ENCODE results near the gene LCN1. TPM values are rescaled to one million over a fixed set of nuclear protein-coding genes. Genes with fewer than 3 reads are reported as not detected.

The LCN1 gene
- total and polyA plus RNA-seq, 2 donors (not counting 3 experiments of a cell fraction or from before 2014, with no cell fraction given), result not detected

DNA sequence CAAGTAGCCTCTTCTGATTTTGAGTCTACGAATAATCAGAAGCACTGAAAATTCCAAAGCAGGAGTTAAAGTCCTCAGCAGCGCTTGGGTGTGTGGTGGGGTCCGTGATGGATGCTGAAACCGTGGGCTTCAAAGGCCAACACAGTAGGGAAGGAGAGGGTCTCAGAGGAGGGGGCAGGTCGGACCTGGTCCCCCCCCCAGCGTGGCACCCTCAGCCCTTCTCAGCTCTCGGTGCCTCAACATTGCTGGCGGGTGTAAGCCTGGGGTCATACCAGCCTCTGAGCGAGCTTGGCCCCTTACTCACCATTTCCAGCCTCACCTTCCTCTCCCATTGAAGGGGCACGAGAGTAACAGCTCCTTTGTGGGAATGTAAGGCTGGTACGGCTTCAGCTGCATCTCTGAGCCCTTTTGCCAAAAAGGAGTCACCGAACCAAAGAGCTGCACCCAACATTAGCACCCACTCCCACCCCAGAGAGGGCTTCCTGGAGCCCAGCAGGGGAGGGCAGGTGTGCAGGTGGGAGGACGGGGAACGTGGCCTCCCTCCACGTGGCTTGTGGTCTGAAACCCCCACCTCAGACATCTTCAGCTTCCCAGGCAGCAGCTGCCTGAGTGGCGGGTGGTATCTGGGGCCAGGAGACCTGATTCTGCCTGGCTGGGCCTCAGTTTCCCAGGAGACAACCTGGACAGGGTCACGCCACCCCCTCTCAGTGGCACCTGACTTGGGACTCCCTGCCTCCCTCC, 6.7 kb upstream of the LCN1 start:
- Histone ChIP-seq H3K36me3 (ENCODE audit: control insufficient read depth in 2 of 2, extremely low read depth in 1 of 2, insufficient read depth in 2 of 2, low read length in 2 of 2) (no peaks in the 10 kb centered on the region), H3K27ac (ENCODE audit: insufficient read depth, low read depth, low read length) (no peak overlapping the region), H4K20me1 (replicated peaks; ENCODE audit: control insufficient read depth, extremely low read depth, insufficient read depth, low read length) (no peaks in the 10 kb centered on the region), H3K9me3 (replicated peaks; ENCODE audit: control insufficient read depth, insufficient read depth, low read length) (no peaks in the 10 kb centered on the region), H3K79me2 (ENCODE audit: control insufficient read depth, insufficient read depth, low read length) (no peaks in the 10 kb centered on the region), H3K4me2 (ENCODE audit: insufficient read depth, low read length) (no peak overlapping the region), H2AFZ (ENCODE audit: low read depth, low read length) (no peak overlapping the region), H3K4me1 (ENCODE audit: control insufficient read depth, extremely low read depth, insufficient read depth, low read length) (peaks cover 13% of the 10 kb centered on the region), H3K4me3 (replicated peaks in 1 of 3; ENCODE audit: insufficient read depth in 1 of 3, low read depth in 1 of 3, low read length in 3 of 3) (no peak overlapping the region), H3K27me3 (ENCODE audit: control insufficient read depth in 2 of 2, insufficient read depth in 2 of 2, low read length in 2 of 2) (no peaks in the 10 kb centered on the region), H3K9me1 (replicated peaks; ENCODE audit: control insufficient read depth, extremely low read depth, insufficient read depth, low read length) (no peaks in the 10 kb centered on the region), H3K9ac (replicated peaks; ENCODE audit: extremely low read depth, insufficient read depth, low read length) (no peak overlapping the region)
- no peak for TF ChIP-seq CTCF (IDR thresholded peaks at IDR 0.05; ENCODE audit: extremely low read depth in 1 of 2, insufficient read depth in 1 of 2, low read depth in 1 of 2, low read length in 2 of 2)
- no peak for TF ChIP-seq FOS (IDR thresholded peaks at IDR 0.05; ENCODE audit: borderline replicate concordance, insufficient read depth, low read length)
- TF ChIP-seq POLR2AphosphoS5 (IDR thresholded peaks at IDR 0.05; ENCODE audit: insufficient read depth, low read depth, low read length), result no peak
- TF ChIP-seq EZH2 (IDR thresholded peaks at IDR 0.05; ENCODE audit: borderline replicate concordance, low read depth, low read length, severe bottlenecking), result no peak
- TF ChIP-seq JUN (IDR thresholded peaks at IDR 0.05; ENCODE audit: borderline replicate concordance, insufficient read depth, insufficient read length, low read depth), result no peak
- no peak for TF ChIP-seq GATA2 (IDR thresholded peaks at IDR 0.05; ENCODE audit: insufficient read depth, insufficient read length, low read depth, low read length)
- no peak for TF ChIP-seq MAX (IDR thresholded peaks at IDR 0.05; ENCODE audit: insufficient read depth, insufficient read length)
- no peak for TF ChIP-seq POLR2A (IDR thresholded peaks at IDR 0.05; ENCODE audit: low read depth, low read length)
- TF ChIP-seq MYC (IDR thresholded peaks at IDR 0.05; ENCODE audit: low read depth, low read length), result no peak
- ChIA-PET POLR2A (no interaction called here), CTCF (interaction anchor here (1.4 kb wide), 1 partner anchor 10 kb away, joined by 7 read pairs; no protein-coding TSS in a partner anchor)
- no peak for DNase-seq (ENCODE audit: low read depth, low spot score)
- FAIRE-seq, result no peak
- intact Hi-C loops (cut with micrococcal nuclease), result no loop called here
- dilution Hi-C loops (cut with MboI; ENCODE audit: extremely low pct_ligation_motif_present, low sequenced_read_pairs), result no loop called here
- no TSS peak for BruUV-seq (replicated peaks)
